K562 (cell line): ENCODE results near the gene NMBR. TPM values are rescaled to one million over a fixed set of nuclear protein-coding genes. Genes with fewer than 3 reads are reported as not detected.
A peak's percentile ranks its signal among the peaks of the same experiment; 100 is the strongest.

Experiments used
- ARID2 ChIP-seq: fragments of 450-650 bp; IDR thresholded peaks from 2 replicates; pipeline ENCODE4 v1.6.1; 2017; ENCODE audit warnings: antibody characterized with exemption, mild to moderate bottlenecking
- BDP1 ChIP-seq: IDR thresholded peaks from 3 replicates; pipeline ENCODE4 v1.6.1; 2011; ENCODE audit not compliant: insufficient read length, insufficient read depth
- CHD2 ChIP-seq: IDR thresholded peaks from 2 replicates; pipeline ENCODE4 v1.6.1; 2011; ENCODE audit warnings: low read depth, low read length
- EP300 ChIP-seq: IDR thresholded peaks from 2 replicates; pipeline ENCODE4 v1.6.1; 2012; ENCODE audit warnings: low read length, improper control_type of control experiment
- ERF ChIP-seq: fragments of 450-650 bp; formaldehyde crosslinking; IDR thresholded peaks from 2 replicates; pipeline ENCODE4 v1.4.0; 2020; ENCODE audit warnings: mild to moderate bottlenecking, mixed read lengths
- ILK ChIP-seq: fragments of 450-650 bp; IDR thresholded peaks from 2 replicates; pipeline ENCODE4 v1.6.1; 2016; ENCODE audit warnings: missing genetic modification characterization, low read depth, mild to moderate bottlenecking, missing compliant biosample characterization, moderate library complexity, borderline replicate concordance
- NFE2 ChIP-seq: IDR thresholded peaks from 2 replicates; pipeline ENCODE4 v1.6.1; 2014; ENCODE audit warnings: antibody characterized with exemption, low read depth
- PHF20 ChIP-seq: fragments of 450-650 bp; IDR thresholded peaks from 2 replicates; pipeline ENCODE4 v1.6.1; 2018; ENCODE audit not compliant: partially characterized antibody
- RBM25 ChIP-seq: fragments of 200-400 bp; formaldehyde crosslinking; IDR thresholded peaks from 2 replicates; pipeline ENCODE4 v1.6.1; 2018; ENCODE audit warnings: low read length, low read depth, moderate library complexity; ENCODE audit not compliant: severe bottlenecking
- SPI1 ChIP-seq: IDR thresholded peaks from 2 replicates; pipeline ENCODE4 v1.6.1; 2011; ENCODE audit warnings: low read depth, low read length, control low read depth, borderline replicate concordance
- SRSF3 ChIP-seq: fragments of 200-400 bp; formaldehyde crosslinking; IDR thresholded peaks from 2 replicates; pipeline ENCODE4 v1.6.1; 2016; ENCODE audit warnings: mild to moderate bottlenecking, low read length, moderate library complexity; ENCODE audit not compliant: insufficient read depth
- ZNF717 ChIP-seq: fragments of 250-450 bp; sonication (Bioruptor Pico); IDR thresholded peaks from 2 replicates; pipeline ENCODE4 v1.5.0; 2021
- ZNF76 ChIP-seq: fragments of 250-450 bp; sonication (Bioruptor Pico); IDR thresholded peaks from 2 replicates; pipeline ENCODE4 v1.4.0; 2020; ENCODE audit warnings: mild to moderate bottlenecking, moderate library complexity, borderline replicate concordance
- polyA plus RNA-seq, 8 experiments: library from polyadenylated mRNA; depleted of rRNA in 4 of 8; stranded (reverse) in 5 of 8; unstranded in 3 of 8; fragments of >200 nt; fragmentation: Nextera tagmentation in 2 of 8; fragmentation: Illumina TruSeq in 1 of 8; extraction: Ambion mirVana in 2 of 8; extraction: Trizol in 1 of 8; gene quantifications; 2 replicates each; pipeline versions ENCODE4 v1.2.1 to v1.2.3, GENCODE V29; 2011 to 2014; ENCODE audit warnings: inconsistent platforms in 1 of 8, missing spikeins in 1 of 8
- total RNA-seq, 7 experiments: library from RNA; depleted of rRNA in 6 of 7; stranded (reverse); fragments of >200 nt in 6 of 7; fragmentation: Illumina TruSeq in 2 of 7; extraction: Trizol in 2 of 7; gene quantifications; 2 replicates each; pipeline versions ENCODE4 v1.2.1 to v1.2.3, GENCODE V29; 2011 to 2021; ENCODE audit warnings: low replicate concordance in 1 of 7
- TF ChIP-seq, protein P1 (sequence below): fragments of 450-650 bp; conservative IDR thresholded peaks from 2 replicates; pipeline ENCODE4 v1.6.1; 2016; ENCODE audit warnings: missing genetic modification characterization, low read depth, mild to moderate bottlenecking, missing compliant biosample characterization, moderate library complexity

The NMBR gene
- total and polyA plus RNA-seq, 9 of the 15 experiments (the other 6 are each of a cell fraction or from before 2014, with no cell fraction given): not detected

DNA sequence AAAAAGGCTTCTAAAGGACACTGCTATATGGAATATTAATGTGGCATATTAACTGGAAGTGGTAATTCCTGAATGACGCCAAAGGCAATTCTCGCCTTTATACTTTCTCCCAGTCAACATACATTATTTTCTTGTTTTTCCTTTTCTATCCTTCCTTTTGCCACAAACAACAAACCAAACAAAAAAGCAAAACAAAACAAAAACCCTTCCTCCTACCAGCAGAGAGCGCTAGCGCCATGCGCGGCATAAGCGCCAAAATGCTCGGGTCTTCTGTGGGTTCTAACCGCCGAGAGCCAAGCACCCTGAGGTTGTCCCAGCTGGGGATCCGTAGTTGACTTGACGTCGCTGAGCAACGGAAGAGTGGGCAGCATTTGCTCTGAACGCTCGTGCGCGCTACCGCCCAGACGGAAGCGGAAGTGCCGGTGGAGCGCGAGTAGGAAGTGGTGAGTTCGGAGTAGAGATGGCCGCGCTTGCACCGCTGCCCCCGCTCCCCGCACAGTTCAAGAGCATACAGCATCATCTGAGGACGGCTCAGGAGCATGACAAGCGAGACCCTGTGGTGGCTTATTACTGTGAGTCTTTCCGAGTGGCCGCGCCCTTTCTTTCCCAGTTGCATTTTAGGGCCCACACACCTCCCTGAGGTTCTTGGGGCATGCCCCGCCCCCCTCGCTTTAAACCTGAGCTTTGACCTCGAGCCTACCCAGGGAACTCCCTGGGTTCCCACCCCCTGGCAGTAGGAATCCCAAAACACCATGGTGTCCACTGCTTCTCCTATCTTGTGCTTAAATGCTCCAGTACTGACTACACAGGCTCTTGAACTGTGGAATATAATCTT is at the start of gene NMBR, which contains the start of gene VTA1 (continued):
- TF ChIP-seq PHF20: peak; percentile 98
- no peak for TF ChIP-seq ZNF76 (CRISPR knock-in tag)
- no peak for TF ChIP-seq ZNF717 (CRISPR knock-in tag)
- TF ChIP-seq BDP1: no peak
- 0 out of 2 replicates have a peak, but pooled peaks have one; percentile 75 for TF ChIP-seq ERF (CRISPR knock-in tag)
- TF ChIP-seq SRSF3: no peak
- TF ChIP-seq EP300: peak; percentile 83
- TF ChIP-seq ARID2: peak; percentile 81; the same call in 1 of the 2 replicates
- no peak for TF ChIP-seq RBM25
- TF ChIP-seq CHD2: no peak
- no peak for TF ChIP-seq ILK
- peak; percentile 98 for TF ChIP-seq SPI1
- TF ChIP-seq, protein P1, sequence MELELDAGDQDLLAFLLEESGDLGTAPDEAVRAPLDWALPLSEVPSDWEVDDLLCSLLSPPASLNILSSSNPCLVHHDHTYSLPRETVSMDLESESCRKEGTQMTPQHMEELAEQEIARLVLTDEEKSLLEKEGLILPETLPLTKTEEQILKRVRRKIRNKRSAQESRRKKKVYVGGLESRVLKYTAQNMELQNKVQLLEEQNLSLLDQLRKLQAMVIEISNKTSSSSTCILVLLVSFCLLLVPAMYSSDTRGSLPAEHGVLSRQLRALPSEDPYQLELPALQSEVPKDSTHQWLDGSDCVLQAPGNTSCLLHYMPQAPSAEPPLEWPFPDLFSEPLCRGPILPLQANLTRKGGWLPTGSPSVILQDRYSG (tag): no peak
- TF ChIP-seq NFE2: no peak
- TF ChIP-seq, all 486 proteins: peak for 190
